SHP77 treated with DMSO at 0.1 percent for 48 hours (cell line): ENCODE results near the gene DAB2IP.

Source experiments
- DNase-seq: peaks from one replicate; lab custom pipeline; 2025; lab: John Stamatoyannopoulos, UW

DAB2IP gene

GRCh38 chr9:121663591-121663990 lies 12.2 kb downstream of the DAB2IP start:
- no peak for DNase-seq

- no peak for DNase-seq
These were observed 14.9 kb downstream of the DAB2IP start for GRCh38 chr9:121666294-121666693.

DNA sequence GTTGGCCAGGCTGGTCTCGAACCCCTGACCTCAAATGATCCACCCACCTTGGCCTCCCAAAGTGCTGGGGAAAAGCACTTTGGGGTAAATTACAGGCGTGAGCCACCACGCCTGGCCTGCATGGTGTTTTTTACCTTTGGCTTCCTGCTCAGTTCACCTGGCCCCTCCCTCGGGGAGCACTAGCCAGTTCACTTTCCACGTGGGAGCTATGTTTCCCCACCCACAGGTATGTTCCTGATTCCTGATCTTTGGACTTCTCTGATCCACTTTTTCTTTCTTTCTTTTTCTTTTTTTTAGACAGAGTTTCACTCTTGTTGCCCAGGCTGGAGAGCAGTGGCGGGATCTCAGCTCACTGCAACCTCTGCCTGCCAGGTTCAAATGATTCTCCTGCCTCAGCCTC lies 15.8 kb downstream of the DAB2IP start:
- DNase-seq, result no peak

DNA sequence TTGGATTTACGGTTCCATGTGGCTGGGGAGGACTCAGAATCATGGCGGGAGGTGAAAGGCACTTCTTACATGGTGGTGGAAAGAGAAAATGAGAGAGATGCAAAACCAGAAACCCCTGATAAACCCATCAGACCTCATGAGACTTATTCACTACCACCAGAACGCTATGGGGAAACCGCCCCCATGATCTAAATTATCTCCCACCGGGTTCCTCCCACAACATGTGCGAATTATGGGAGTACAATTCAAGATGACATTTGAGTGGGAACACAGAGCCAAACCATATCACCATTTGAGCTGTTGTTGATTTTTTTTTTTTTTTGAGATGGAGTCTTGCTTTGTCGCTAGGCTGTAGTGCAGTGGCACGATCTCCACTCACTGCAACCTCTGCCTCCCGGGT lies 16.5 kb downstream of the DAB2IP start:
- DNase-seq, result no peak

DNA sequence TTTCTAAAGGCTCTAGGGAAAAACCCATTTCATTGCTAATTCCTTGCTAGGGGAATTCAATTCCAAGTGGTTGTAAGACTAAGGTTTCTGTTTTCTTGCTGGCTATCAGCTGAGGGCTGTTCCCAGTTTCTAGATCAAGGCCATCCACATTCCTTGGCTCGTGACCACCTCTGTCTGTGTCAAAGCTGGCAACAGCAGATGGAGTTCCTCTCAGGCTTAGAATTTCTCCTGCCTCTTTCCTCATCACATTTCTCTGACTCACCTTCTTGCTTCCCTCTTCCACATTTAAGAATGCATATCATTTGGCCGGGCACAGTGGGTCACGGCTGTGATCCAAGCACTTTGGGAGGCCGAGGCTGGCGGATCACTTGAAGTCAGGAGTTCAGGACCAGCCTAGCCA lies 19.0 kb downstream of the DAB2IP start:
- no peak for DNase-seq

DNA sequence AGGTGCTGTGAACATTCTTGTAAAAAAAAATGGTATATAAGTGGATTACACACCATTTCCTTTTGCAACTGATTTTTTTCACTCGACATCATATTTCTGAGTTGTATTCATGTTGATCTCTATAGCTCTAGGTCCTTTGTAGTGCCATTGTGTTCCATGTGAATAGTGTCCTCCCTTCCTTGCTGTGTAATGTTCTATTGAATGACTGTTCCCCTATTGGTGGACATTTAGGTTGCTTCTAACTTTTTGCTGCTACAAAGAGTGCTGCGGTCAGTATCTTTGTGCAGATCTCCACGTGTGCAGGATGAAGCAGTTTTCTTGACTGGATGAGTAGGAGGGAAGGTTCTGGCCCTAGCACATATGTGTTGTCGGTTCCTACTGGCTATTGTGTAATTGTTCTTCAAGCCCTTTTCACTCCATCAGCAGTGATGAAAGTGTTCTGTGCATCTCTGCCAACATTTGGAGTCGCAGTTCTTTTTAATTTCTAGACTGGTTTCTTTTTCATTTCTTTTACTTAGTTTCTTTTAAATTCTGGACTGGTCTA lies 20.2 kb downstream of the DAB2IP start:
- no peak for DNase-seq

DNA sequence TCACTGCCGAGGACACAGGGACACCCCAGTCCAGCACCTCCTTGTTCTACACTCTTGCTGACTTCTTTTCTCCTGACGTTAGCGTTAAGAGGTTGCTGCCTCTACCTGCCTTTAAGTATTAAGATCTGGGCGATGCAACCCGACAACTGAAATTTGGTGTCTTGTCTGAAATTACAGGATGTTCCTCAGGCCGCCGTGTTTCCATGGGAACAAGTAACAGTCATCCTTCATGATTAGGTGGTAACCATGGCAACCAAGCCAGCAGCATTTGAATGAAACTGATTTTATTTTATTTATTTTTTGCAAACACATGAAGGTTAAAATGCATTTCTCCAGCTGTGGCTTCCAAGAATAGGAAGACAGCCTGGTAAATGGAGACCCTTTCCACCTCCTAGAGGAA lies 20.8 kb downstream of the DAB2IP start:
- DNase-seq, result no peak

DNA sequence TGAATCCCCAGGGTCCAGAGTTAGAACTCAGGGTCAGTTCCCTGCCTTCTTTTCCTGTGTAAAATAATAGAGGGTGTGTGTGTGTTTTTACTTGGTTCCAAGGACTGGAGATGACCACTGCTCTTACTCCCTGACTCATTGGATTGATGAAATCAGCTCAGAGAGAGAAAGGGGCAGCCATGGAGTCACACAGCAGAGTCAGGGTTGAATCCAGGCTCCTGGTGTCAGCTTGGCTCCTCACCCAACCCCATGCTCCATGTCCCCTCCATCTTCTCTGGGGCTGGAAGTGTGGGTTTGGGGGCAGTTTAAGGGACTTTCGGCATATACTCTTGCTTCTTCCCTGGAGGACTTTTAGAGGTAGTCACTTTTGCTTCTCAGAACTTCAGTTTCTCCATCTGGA lies 21.6 kb downstream of the DAB2IP start:
- DNase-seq, result no peak

- DNase-seq, result no peak
These were observed 22.1 kb downstream of the DAB2IP start for GRCh38 chr9:121673576-121673975.

DNA sequence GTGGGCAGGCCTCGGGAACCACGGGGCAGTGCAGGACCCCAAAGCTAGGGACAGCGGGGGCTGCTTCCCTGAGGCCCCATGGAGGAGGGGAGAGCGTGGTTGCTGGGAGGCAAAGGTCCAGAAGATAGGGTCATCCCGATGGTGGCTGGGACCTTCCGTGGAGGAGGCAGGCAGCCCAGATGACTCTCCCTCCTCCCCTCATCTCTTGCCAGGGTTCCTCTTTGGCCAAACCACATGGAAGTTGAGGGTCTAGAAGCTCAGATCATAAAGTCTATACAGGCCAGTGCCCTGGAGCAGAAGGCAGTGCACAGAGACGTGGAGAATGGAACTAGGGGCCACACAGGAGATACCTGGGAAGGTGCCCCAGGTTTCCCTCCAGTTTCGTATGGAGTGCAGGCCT lies 22.6 kb downstream of the DAB2IP start:
- DNase-seq, result no peak

DNA sequence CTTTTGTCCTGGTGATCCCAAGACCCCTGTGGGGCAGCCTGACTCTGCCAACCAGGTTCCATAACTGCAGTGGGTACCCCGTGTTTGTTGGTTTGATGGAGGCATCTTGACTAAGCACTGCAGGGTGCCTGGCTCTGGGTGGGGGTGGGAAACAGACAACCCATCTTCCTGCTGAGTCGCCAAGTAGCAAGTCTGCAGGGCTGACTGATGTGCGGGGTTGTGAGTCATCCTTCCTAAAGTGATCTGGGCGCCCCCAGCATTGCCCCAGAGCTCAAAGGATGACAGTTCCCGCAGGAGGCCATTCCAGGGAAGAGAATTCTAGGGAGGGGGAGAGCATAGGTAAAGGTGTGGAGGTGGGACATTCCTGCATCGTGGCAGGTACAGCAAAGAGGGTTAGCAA lies 23.5 kb downstream of the DAB2IP start:
- no peak for DNase-seq

- no peak for DNase-seq
These were observed 23.9 kb downstream of the DAB2IP start for GRCh38 chr9:121675381-121675780.

DNA sequence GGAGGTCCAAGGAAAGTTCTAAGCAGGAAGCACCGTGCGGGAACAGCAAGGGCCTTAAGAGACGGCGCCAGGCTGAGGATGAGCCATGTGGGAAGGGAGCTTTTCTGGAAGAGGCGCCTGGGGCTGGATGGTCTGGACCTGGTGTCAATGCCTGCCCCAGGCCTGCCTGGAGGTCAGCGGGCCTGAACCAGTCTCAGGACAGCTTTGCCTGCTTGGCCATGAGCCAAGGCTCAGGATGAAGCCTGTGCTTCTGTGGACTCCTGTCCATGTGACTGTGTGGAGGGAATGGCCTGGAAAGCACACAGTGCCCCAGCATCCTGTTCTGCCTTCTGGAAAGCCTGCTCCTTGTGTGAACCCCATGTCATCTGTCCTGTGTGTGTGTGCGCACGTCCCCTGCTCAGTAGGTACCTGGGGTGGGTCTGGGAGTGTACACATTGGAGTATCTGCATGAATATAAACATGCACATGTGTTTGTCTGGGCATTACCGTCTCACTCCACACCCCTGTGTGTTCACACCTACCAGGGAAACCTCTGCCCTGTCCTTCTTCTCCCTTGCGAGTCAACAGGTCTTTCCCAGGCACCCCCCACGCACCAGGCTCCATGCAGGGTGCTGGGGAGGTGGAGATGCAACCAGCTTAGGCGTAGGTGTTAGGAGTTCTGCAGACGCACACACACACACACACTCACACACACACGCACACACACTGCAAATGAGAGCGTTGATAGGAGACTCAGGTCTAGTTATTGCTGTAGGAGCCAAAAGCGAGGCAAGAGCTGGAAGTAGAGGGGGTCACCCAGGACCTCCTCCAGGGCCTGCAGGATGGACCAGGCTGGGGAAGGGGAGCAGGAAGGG lies 24.8 kb downstream of the DAB2IP start:
- no peak for DNase-seq

GRCh38 chr9:121676926-121677325 lies 25.5 kb downstream of the DAB2IP start:
- DNase-seq, result no peak

GRCh38 chr9:121678501-121679022 lies 27.1 kb downstream of the DAB2IP start:
- no peak for DNase-seq

DNA sequence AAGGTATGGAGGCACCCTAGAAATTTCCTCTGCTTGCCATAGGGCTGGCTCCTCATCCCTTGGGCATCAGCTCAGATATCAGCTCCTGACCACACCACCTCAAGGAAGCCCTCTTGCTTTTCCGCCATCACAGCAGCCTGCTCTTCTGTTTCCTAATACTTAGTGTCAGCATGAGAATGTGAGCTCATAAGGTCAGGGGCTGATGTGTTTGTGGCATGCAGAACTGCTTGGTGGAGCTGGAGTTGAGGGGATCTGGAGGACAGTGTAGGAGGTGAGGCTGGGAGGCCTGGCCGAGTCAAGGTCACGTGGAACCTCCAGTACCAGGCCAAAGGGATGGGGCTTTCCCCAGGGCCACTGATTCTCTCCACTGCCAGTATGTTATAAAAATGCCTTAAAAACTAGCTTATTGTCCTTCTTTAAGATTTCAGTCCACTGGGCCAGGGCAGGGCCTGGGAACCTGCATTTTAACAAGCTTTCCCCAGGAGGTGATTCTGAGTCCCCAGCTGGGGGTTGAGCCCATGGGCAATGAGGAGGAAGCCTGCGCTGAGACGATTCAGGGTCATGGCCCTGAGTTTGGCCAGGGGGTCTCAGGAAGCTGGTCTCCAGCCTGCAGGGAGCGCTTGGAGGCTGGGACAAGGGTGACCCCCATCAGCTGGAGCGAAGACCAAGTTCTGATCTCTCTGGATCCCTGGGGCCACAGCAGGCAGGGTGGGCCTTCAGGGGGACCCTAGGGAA lies 28.6 kb downstream of the DAB2IP start:
- DNase-seq, result no peak

- no peak for DNase-seq
These were observed 30.0 kb downstream of the DAB2IP start for GRCh38 chr9:121681404-121681803.

DNA sequence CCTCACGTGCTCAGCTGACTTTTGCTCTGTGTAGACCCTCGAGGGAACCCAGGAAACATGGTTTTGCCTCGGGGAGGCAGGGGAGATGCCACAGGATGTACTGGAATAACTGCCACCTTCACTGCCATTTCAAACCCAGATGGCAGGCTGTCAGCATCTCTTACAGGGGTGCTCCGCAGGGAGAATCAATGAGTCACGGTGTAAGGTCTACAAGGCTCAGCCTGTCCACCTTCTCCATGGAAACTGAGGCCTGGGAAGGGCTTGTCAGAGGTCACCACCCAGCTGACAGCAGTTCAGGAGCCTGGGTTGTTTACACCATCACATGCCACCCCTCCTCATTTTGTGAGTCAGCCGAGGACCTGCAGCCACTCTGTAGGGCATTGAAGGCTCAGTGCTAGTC lies 30.8 kb downstream of the DAB2IP start:
- DNase-seq, result no peak

GRCh38 chr9:121682926-121683515 lies 31.6 kb downstream of the DAB2IP start:
- DNase-seq, result no peak

- no peak for DNase-seq
These were observed 32.2 kb downstream of the DAB2IP start for GRCh38 chr9:121683652-121684051.

- DNase-seq, result no peak
These were observed 33.1 kb downstream of the DAB2IP start for GRCh38 chr9:121684381-121685145.
